ENCODE measurements around the gene ZNF850. TPM values are rescaled to one million over a fixed set of nuclear protein-coding genes. Genes with fewer than 3 reads are reported as not detected.
A peak's percentile ranks its signal among the peaks of the same experiment; 100 is the strongest.

Gene ZNF850
- total and polyA plus RNA-seq, 2 of the 13 experiments (the other 11 are each of a cell fraction or from before 2014, with no cell fraction given) = 0.78 to 6.6 TPM

DNA sequence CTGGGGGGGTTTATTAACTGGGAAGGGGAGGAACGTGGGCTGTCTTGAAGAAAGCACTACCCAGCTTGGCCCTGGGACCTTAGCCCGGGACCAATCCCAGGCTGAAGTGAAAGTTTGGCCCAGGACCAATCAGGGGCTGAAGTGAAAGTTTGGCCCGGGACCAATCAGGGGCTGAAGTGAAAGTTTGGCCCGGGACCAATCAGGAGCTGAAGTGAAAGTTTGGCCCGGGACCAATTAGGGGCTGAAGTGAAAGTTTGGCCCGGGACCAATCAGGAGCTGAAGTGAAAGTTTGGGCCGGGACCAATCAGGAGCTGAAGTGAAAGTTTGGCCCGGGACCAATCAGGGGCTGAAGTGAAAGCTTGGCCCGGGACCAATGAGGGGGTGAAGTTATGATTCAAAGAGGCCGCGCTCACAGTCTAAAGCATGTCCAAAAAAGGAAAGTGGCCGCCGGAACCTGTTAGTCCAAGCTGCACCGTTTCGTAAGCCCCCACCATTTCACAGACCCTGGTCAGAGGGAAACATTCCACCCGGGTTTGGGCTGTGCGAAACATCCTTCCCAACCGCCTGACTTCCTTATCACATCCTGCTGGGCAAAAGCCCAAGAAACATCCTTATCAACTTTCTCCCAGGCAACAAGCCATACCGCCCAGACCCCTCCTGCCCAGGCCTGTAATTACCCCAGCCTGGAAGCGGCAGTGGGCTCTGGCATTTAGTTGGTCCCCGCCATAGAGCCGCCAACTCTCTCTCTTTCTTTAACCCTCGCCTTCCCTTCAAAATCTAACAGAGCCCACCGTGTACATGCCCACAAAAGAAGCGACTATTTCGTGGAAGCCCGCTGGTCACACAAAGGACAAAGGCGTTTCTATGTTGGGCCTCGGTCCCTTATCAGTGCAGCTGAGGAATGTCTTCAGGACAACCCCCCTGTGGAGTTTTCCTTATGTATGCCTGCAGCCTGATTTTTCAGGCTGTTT, 1.1 kb downstream of the ZNF850 start (continued):
- TF ChIP-seq, protein P1, sequence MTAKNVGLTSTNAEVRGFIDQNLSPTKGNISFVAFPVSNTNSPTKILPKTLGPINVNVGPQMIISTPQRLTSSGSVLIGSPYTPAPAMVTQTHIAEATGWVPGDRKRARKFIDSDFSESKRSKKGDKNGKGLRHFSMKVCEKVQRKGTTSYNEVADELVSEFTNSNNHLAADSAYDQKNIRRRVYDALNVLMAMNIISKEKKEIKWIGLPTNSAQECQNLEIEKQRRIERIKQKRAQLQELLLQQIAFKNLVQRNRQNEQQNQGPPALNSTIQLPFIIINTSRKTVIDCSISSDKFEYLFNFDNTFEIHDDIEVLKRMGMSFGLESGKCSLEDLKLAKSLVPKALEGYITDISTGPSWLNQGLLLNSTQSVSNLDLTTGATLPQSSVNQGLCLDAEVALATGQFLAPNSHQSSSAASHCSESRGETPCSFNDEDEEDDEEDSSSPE (CRISPR knock-in tag; IDR thresholded peaks at IDR 0.05) = peak; percentile 76
- TF ChIP-seq SMAD1 (CRISPR knock-in tag; IDR thresholded peaks at IDR 0.05; ENCODE audit: borderline replicate concordance, low read depth) (no peak), JUN (CRISPR knock-in tag; IDR thresholded peaks at IDR 0.05) (no peak), CREB1 (IDR thresholded peaks at IDR 0.05) (no peak), CREB1 (CRISPR knock-in tag; IDR thresholded peaks at IDR 0.05) (peak; percentile 26; the same call in 1 of the 2 replicates), ZNF720 (CRISPR knock-in tag; IDR thresholded peaks at IDR 0.05) (no peak), SP140L (CRISPR knock-in tag; IDR thresholded peaks at IDR 0.05; ENCODE audit: borderline replicate concordance) (no peak), MTA1 (CRISPR knock-in tag; IDR thresholded peaks at IDR 0.05; ENCODE audit: borderline replicate concordance) (0 out of 2 replicates have a peak, but pooled peaks have one; percentile 7), PITX1 (CRISPR knock-in tag; IDR thresholded peaks at IDR 0.05) (no peak), POLR2A (IDR thresholded peaks at IDR 0.05; ENCODE audit: insufficient read depth in 1 of 2, low read depth in 2 of 2, low read length in 2 of 2) (peak; percentile 22 to 69; a peak in 2 of 4 replicates), NR2C2 (CRISPR knock-in tag; IDR thresholded peaks at IDR 0.05; ENCODE audit: borderline replicate concordance) (no peak), ZFX (CRISPR knock-in tag; IDR thresholded peaks at IDR 0.05; ENCODE audit: low read depth) (0 out of 2 replicates have a peak, but pooled peaks have one; percentile 11), TOPORS (CRISPR knock-in tag; IDR thresholded peaks at IDR 0.05) (0 out of 2 replicates have a peak, but pooled peaks have one; percentile 39), KLF9 (CRISPR knock-in tag; IDR thresholded peaks at IDR 0.05; ENCODE audit: low read depth) (no peak), ZFP36L2 (CRISPR knock-in tag; IDR thresholded peaks at IDR 0.05) (no peak), CEBPG (CRISPR knock-in tag; IDR thresholded peaks at IDR 0.05) (no peak), NR2F1 (CRISPR knock-in tag; IDR thresholded peaks at IDR 0.05) (no peak)
- TF ChIP-seq, protein P2, sequence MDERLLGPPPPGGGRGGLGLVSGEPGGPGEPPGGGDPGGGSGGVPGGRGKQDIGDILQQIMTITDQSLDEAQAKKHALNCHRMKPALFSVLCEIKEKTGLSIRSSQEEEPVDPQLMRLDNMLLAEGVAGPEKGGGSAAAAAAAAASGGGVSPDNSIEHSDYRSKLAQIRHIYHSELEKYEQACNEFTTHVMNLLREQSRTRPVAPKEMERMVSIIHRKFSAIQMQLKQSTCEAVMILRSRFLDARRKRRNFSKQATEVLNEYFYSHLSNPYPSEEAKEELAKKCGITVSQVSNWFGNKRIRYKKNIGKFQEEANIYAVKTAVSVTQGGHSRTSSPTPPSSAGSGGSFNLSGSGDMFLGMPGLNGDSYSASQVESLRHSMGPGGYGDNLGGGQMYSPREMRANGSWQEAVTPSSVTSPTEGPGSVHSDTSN (CRISPR knock-in tag; IDR thresholded peaks at IDR 0.05) = no peak
- TF ChIP-seq, protein P3, sequence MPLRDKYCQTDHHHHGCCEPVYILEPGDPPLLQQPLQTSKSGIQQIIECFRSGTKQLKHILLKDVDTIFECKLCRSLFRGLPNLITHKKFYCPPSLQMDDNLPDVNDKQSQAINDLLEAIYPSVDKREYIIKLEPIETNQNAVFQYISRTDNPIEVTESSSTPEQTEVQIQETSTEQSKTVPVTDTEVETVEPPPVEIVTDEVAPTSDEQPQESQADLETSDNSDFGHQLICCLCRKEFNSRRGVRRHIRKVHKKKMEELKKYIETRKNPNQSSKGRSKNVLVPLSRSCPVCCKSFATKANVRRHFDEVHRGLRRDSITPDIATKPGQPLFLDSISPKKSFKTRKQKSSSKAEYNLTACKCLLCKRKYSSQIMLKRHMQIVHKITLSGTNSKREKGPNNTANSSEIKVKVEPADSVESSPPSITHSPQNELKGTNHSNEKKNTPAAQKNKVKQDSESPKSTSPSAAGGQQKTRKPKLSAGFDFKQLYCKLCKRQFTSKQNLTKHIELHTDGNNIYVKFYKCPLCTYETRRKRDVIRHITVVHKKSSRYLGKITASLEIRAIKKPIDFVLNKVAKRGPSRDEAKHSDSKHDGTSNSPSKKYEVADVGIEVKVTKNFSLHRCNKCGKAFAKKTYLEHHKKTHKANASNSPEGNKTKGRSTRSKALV (CRISPR knock-in tag; IDR thresholded peaks at IDR 0.05) = no peak
- TF ChIP-seq, protein P4, sequence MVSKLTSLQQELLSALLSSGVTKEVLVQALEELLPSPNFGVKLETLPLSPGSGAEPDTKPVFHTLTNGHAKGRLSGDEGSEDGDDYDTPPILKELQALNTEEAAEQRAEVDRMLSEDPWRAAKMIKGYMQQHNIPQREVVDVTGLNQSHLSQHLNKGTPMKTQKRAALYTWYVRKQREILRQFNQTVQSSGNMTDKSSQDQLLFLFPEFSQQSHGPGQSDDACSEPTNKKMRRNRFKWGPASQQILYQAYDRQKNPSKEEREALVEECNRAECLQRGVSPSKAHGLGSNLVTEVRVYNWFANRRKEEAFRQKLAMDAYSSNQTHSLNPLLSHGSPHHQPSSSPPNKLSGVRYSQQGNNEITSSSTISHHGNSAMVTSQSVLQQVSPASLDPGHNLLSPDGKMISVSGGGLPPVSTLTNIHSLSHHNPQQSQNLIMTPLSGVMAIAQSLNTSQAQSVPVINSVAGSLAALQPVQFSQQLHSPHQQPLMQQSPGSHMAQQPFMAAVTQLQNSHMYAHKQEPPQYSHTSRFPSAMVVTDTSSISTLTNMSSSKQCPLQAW (CRISPR knock-in tag; IDR thresholded peaks at IDR 0.05) = no peak
- TF ChIP-seq, protein P5, sequence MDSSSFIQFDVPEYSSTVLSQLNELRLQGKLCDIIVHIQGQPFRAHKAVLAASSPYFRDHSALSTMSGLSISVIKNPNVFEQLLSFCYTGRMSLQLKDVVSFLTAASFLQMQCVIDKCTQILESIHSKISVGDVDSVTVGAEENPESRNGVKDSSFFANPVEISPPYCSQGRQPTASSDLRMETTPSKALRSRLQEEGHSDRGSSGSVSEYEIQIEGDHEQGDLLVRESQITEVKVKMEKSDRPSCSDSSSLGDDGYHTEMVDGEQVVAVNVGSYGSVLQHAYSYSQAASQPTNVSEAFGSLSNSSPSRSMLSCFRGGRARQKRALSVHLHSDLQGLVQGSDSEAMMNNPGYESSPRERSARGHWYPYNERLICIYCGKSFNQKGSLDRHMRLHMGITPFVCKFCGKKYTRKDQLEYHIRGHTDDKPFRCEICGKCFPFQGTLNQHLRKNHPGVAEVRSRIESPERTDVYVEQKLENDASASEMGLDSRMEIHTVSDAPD (CRISPR knock-in tag; IDR thresholded peaks at IDR 0.05) = no peak
